HEK293 (cell line): ENCODE results near the gene ATRNL1.

Experiments
- BCL11A ChIP-seq: fragments of 450-650 bp; formaldehyde crosslinking; IDR thresholded peaks from 2 replicates; pipeline ENCODE4 v1.5.1; 2016; ENCODE audit warnings: low read depth, missing biosample characterization, missing genetic modification characterization
- GLIS1 ChIP-seq: fragments of 450-650 bp; formaldehyde crosslinking; IDR thresholded peaks from 2 replicates; pipeline ENCODE4 v1.5.1; 2016; ENCODE audit warnings: missing biosample characterization, missing genetic modification characterization
- ZFP41 ChIP-seq: fragments of 450-650 bp; formaldehyde crosslinking; IDR thresholded peaks from 2 replicates; pipeline ENCODE4 v1.5.1; 2016; ENCODE audit warnings: missing biosample characterization, missing genetic modification characterization, borderline replicate concordance
- ZNF10 ChIP-seq: fragments of 450-650 bp; formaldehyde crosslinking; IDR thresholded peaks from 2 replicates; pipeline ENCODE4 v1.5.1; 2017; ENCODE audit warnings: missing biosample characterization, missing genetic modification characterization
- ZNF175 ChIP-seq: fragments of 450-650 bp; formaldehyde crosslinking; IDR thresholded peaks from 2 replicates; pipeline ENCODE4 v1.5.1; 2016; ENCODE audit warnings: missing biosample characterization, missing genetic modification characterization
- ZNF19 ChIP-seq: fragments of 450-650 bp; formaldehyde crosslinking; IDR thresholded peaks from 2 replicates; pipeline ENCODE4; 2016; ENCODE audit warnings: missing biosample characterization, missing genetic modification characterization, low read depth
- ZNF48 ChIP-seq: fragments of 450-650 bp; formaldehyde crosslinking; IDR thresholded peaks from 2 replicates; pipeline ENCODE4 v1.5.1; 2016; ENCODE audit warnings: missing biosample characterization, missing genetic modification characterization
- ZNF670 ChIP-seq: fragments of 450-650 bp; formaldehyde crosslinking; IDR thresholded peaks from 2 replicates; pipeline ENCODE4 v1.5.1; 2016; ENCODE audit warnings: missing biosample characterization, missing genetic modification characterization, low read depth
- TF ChIP-seq, protein P1 (sequence below): fragments of 450-650 bp; formaldehyde crosslinking; IDR thresholded peaks from 2 replicates; pipeline ENCODE4 v1.5.1; 2016; ENCODE audit warnings: missing biosample characterization, missing genetic modification characterization

- TF ChIP-seq GLIS1 (tag by site-specific recombination) (no peak), ZNF48 (tag by site-specific recombination) (no peak), ZNF19 (tag by site-specific recombination) (no peak), BCL11A (tag by site-specific recombination) (no peak), ZNF10 (tag by site-specific recombination) (no peak), ZNF175 (tag by site-specific recombination) (no peak), ZFP41 (no peak), ZNF670 (tag by site-specific recombination) (no peak)
- TF ChIP-seq, protein P1, sequence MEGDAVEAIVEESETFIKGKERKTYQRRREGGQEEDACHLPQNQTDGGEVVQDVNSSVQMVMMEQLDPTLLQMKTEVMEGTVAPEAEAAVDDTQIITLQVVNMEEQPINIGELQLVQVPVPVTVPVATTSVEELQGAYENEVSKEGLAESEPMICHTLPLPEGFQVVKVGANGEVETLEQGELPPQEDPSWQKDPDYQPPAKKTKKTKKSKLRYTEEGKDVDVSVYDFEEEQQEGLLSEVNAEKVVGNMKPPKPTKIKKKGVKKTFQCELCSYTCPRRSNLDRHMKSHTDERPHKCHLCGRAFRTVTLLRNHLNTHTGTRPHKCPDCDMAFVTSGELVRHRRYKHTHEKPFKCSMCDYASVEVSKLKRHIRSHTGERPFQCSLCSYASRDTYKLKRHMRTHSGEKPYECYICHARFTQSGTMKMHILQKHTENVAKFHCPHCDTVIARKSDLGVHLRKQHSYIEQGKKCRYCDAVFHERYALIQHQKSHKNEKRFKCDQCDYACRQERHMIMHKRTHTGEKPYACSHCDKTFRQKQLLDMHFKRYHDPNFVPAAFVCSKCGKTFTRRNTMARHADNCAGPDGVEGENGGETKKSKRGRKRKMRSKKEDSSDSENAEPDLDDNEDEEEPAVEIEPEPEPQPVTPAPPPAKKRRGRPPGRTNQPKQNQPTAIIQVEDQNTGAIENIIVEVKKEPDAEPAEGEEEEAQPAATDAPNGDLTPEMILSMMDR: no peak
Measured at GRCh38 chr10:115861455-115861854, 768.3 kb downstream of the ATRNL1 start.
